GM23248 (cell line): ENCODE measurements around the gene PTCH1.

Experiments
- EZH2 ChIP-seq: fragments of 200-600 bp; sonication (generic); IDR thresholded peaks from 2 replicates; pipeline ENCODE4 v1.6.1; 2018; ENCODE audit warnings: antibody characterized with exemption, mild to moderate bottlenecking; ENCODE audit not compliant: insufficient read depth, poor library complexity, severe bottlenecking
- EZH2phosphoT487 ChIP-seq: fragments of 200-600 bp; sonication (generic); IDR thresholded peaks from 2 replicates; pipeline ENCODE4 v1.6.1; 2018; ENCODE audit warnings: antibody characterized with exemption, moderate library complexity, mild to moderate bottlenecking, low read depth; ENCODE audit not compliant: insufficient read depth

GRCh38 chr9:95461448-95462248, 55.1 kb downstream of the PTCH1 start:
- no peak for TF ChIP-seq EZH2phosphoT487
- TF ChIP-seq EZH2 = no peak
